Smooth muscle cell (in vitro differentiated cells): ENCODE measurements around the gene PIK3C2G. TPM values are rescaled to one million over a fixed set of nuclear protein-coding genes. Genes with fewer than 3 reads are reported as not detected.

ENCODE experiments used
- DNase-seq: peaks from one replicate; lab custom pipeline; 2025; ENCODE audit not compliant: unreplicated experiment; lab: John Stamatoyannopoulos, UW
- H2AFZ ChIP-seq: fragments of 200-600 bp; sonication (generic); 2 replicates; pipeline ENCODE4 v1.6.0; 2016; ENCODE audit warnings: antibody characterized with exemption, low read depth, mild to moderate bottlenecking
- H3F3A ChIP-seq: fragments of 200-600 bp; sonication (generic); 2 replicates; pipeline ENCODE4 v1.6.0; 2017; ENCODE audit warnings: antibody characterized with exemption, low read depth
- H3K27ac ChIP-seq: fragments of 200-600 bp; sonication (generic); 2 replicates; pipeline ENCODE4 v1.5.1; 2016; ENCODE audit warnings: low read depth, mild to moderate bottlenecking
- H3K27me3 ChIP-seq: fragments of 200-600 bp; sonication (generic); 2 replicates; pipeline ENCODE4 v1.6.1; 2016; ENCODE audit warnings: low read depth, mild to moderate bottlenecking
- H3K36me3 ChIP-seq: fragments of 200-600 bp; sonication (generic); 2 replicates; pipeline ENCODE4 v1.5.1; 2016; ENCODE audit warnings: low read depth
- H3K4me1 ChIP-seq: fragments of 200-600 bp; sonication (generic); 2 replicates; pipeline ENCODE4 v1.5.1; 2016; ENCODE audit warnings: low read depth
- H3K4me2 ChIP-seq: fragments of 200-600 bp; sonication (generic); 2 replicates; pipeline ENCODE4 v1.6.0; 2016; ENCODE audit warnings: mild to moderate bottlenecking
- H3K4me3 ChIP-seq: fragments of 200-600 bp; sonication (generic); 2 replicates; pipeline ENCODE4 v1.5.1; 2016; ENCODE audit warnings: mild to moderate bottlenecking
- H3K79me2 ChIP-seq: fragments of 200-600 bp; sonication (generic); 2 replicates; pipeline ENCODE4 v1.6.0; 2016; ENCODE audit warnings: low read depth, mild to moderate bottlenecking
- H3K9ac ChIP-seq: fragments of 200-600 bp; sonication (generic); 2 replicates; pipeline ENCODE4 v1.6.0; 2016; ENCODE audit warnings: low read depth
- H3K9me3 ChIP-seq: fragments of 200-600 bp; sonication (generic); replicated peaks from 2 replicates; pipeline ENCODE4 v1.5.1; 2016; ENCODE audit warnings: low read depth
- H4K20me1 ChIP-seq: fragments of 200-600 bp; sonication (generic); 2 replicates; pipeline ENCODE4 v1.6.0; 2016; ENCODE audit warnings: low read depth
- WGBS: methylation state at CpG from one replicate; pipeline ENCODE4 v1.1.7; 2016; ENCODE audit warnings: low lambda C conversion rate; 5-methylcytosine and 5-hydroxymethylcytosine counted together
- polyA plus RNA-seq: library from polyadenylated mRNA; unstranded; fragments of >200 nt; fragmentation: Nextera tagmentation; extraction: Ambion mirVana; gene quantifications from 2 replicates; pipeline ENCODE4 v1.2.1, GENCODE V29; 2016
- total RNA-seq: library from RNA; depleted of rRNA; stranded (reverse); fragments of >200 nt; gene quantifications from 2 replicates; pipeline ENCODE4 v1.2.3, GENCODE V29; 2014
- TF ChIP-seq, protein P1 (sequence below): fragments of 200-600 bp; sonication (generic); IDR thresholded peaks from 2 replicates; pipeline ENCODE4 v1.5.1; 2017; ENCODE audit warnings: borderline replicate concordance, mild to moderate bottlenecking, antibody characterized with exemption; ENCODE audit not compliant: insufficient read depth, poor library complexity, severe bottlenecking

Gene PIK3C2G
- total and polyA plus RNA-seq, 2 experiments from 2014 or later: 0.63 TPM; not detected in 1

DNA sequence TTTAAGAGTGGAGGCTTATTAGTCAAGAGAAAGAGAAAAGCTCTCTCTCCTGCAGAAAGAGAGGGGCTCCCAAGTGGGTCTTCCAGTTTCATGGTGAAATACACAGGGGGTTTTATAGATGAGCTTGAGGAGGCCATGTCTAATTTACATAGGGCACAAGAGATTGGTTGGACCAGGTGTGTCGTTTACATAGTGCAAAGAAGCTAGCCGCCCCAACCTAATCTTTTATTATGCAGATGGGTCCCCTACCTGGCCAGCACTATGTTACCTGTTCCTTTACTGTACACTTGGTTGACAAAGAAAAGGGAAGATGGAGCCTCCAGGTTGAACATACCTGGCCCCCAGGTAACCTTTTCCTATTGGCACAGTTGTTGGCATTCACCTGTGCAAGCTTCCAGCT, 195.0 kb downstream of the PIK3C2G start:
- H3K36me3 ChIP-seq: no peaks in the 10 kb centered on the region

GRCh38 chr12:18457362-18457761, 196.0 kb downstream of the PIK3C2G start:
- Histone ChIP-seq H3K4me1 (peaks cover 11% of the 10 kb centered on the region), H3K79me2 (no peaks in the 10 kb centered on the region), H3K27me3 (no peaks in the 10 kb centered on the region), H3K4me3 (no peak overlapping the region), H3K9ac (no peak overlapping the region), H3K27ac (no peak overlapping the region), H3K36me3 (no peaks in the 10 kb centered on the region), H4K20me1 (no peaks in the 10 kb centered on the region), H3K4me2 (no peak overlapping the region), H3F3A (no peaks in the 10 kb centered on the region), H3K9me3 (no peaks in the 10 kb centered on the region), H2AFZ (no peak overlapping the region)
- TF ChIP-seq, protein P1, sequence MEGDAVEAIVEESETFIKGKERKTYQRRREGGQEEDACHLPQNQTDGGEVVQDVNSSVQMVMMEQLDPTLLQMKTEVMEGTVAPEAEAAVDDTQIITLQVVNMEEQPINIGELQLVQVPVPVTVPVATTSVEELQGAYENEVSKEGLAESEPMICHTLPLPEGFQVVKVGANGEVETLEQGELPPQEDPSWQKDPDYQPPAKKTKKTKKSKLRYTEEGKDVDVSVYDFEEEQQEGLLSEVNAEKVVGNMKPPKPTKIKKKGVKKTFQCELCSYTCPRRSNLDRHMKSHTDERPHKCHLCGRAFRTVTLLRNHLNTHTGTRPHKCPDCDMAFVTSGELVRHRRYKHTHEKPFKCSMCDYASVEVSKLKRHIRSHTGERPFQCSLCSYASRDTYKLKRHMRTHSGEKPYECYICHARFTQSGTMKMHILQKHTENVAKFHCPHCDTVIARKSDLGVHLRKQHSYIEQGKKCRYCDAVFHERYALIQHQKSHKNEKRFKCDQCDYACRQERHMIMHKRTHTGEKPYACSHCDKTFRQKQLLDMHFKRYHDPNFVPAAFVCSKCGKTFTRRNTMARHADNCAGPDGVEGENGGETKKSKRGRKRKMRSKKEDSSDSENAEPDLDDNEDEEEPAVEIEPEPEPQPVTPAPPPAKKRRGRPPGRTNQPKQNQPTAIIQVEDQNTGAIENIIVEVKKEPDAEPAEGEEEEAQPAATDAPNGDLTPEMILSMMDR: no peak
- 97% methylated on average over 1 of the region's 1 CpG for WGBS
- DNase-seq: no peak

More for the DNA sequence above, 195.0 kb downstream of the PIK3C2G start:
- Histone ChIP-seq H3K4me2 (no peak overlapping the region), H3F3A (no peaks in the 10 kb centered on the region), H3K79me2 (no peaks in the 10 kb centered on the region), H2AFZ (no peak overlapping the region), H3K27me3 (no peaks in the 10 kb centered on the region), H3K27ac (no peak overlapping the region), H3K9me3 (no peaks in the 10 kb centered on the region), H3K9ac (no peak overlapping the region), H3K4me1 (peaks cover 11% of the 10 kb centered on the region), H4K20me1 (no peaks in the 10 kb centered on the region), H3K4me3 (no peak overlapping the region)
- TF ChIP-seq, protein P1: no peak
- DNase-seq: no peak
- WGBS: 88% methylated on average over 2 of the region's 2 CpGs

DNA sequence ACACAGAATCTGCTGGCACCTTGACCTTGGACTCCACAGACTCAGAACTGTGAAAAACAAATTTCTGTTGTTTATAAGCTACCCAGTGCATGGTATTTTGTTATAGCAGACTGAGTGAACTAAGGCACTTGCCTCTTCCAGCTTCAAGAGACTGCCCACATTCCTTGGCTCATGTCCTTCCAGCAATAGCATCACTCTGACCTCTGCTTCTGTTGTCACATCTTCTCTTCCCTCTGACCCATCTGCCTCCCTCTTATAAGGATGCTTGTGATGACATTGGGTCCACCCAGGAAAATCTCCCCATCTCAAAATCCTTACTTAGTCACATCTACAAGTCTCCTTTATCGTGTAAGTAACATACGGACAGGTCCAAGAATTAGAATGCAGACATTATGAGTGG, 200.4 kb downstream of the PIK3C2G start:
- Histone ChIP-seq H3F3A (no peaks in the 10 kb centered on the region), H3K4me1 (no peaks in the 10 kb centered on the region), H3K9ac (no peak overlapping the region), H3K27ac (no peak overlapping the region), H4K20me1 (no peaks in the 10 kb centered on the region), H3K27me3 (no peaks in the 10 kb centered on the region), H3K79me2 (no peaks in the 10 kb centered on the region), H2AFZ (no peak overlapping the region), H3K4me2 (no peak overlapping the region), H3K36me3 (no peaks in the 10 kb centered on the region), H3K4me3 (no peak overlapping the region), H3K9me3 (no peaks in the 10 kb centered on the region)
- 96% methylated on average over 2 of the region's 2 CpGs for WGBS
- no peak for DNase-seq
- TF ChIP-seq, protein P1: no peak

- no peaks in the 10 kb centered on the region for H3K36me3 ChIP-seq
- no peak overlapping the region for H3K4me3 ChIP-seq
- DNase-seq: no peak
- H3K4me1 ChIP-seq: no peaks in the 10 kb centered on the region
- no peak overlapping the region for H3K27ac ChIP-seq
- H2AFZ ChIP-seq: no peak overlapping the region
- no peak overlapping the region for H3K9ac ChIP-seq
- TF ChIP-seq, protein P1: no peak
- WGBS: 89% methylated on average over 3 of the region's 3 CpGs
- no peaks in the 10 kb centered on the region for H3F3A ChIP-seq
- H4K20me1 ChIP-seq: no peaks in the 10 kb centered on the region
- no peak overlapping the region for H3K4me2 ChIP-seq
- no peaks in the 10 kb centered on the region for H3K9me3 ChIP-seq
- H3K79me2 ChIP-seq: no peaks in the 10 kb centered on the region
- no peaks in the 10 kb centered on the region for H3K27me3 ChIP-seq
These were observed 201.1 kb downstream of the PIK3C2G start for GRCh38 chr12:18462442-18462841.
